ENCODE results near the gene KCNJ12. TPM values are rescaled to one million over a fixed set of nuclear protein-coding genes. Genes with fewer than 3 reads are reported as not detected.

Gene KCNJ12
- total and polyA plus RNA-seq, 2 experiments from 2014 or later: 0.61 to 2.4 TPM

GRCh38 chr17:21371511-21372081 is 4.6 kb upstream of the KCNJ12 start:
- DNase-seq (ENCODE audit: low spot score): no peak
- TF ChIP-seq POLR2AphosphoS5 (IDR thresholded peaks at IDR 0.05; ENCODE audit: low read depth) (no peak), EZH2phosphoT487 (IDR thresholded peaks at IDR 0.05; ENCODE audit: unreplicated experiment) (no peak), CTCF (conservative IDR thresholded peaks at IDR 0.05; ENCODE audit: low read depth in 2 of 2) (no peak), ZNF114 (CRISPR knock-in tag; IDR thresholded peaks at IDR 0.05) (no peak), NANOG (IDR thresholded peaks at IDR 0.05; ENCODE audit: borderline replicate concordance) (no peak), CREB1 (CRISPR knock-in tag; IDR thresholded peaks at IDR 0.05; ENCODE audit: low read depth) (no peak), STAT1 (IDR thresholded peaks at IDR 0.05; ENCODE audit: unreplicated experiment) (no peak), ZNF331 (CRISPR knock-in tag; IDR thresholded peaks at IDR 0.05; ENCODE audit: low read depth) (no peak), JUNB (IDR thresholded peaks at IDR 0.05; ENCODE audit: unreplicated experiment) (no peak), EZH2 (IDR thresholded peaks at IDR 0.05; ENCODE audit: low read depth, unreplicated experiment) (no peak), ZNF462 (CRISPR knock-in tag; IDR thresholded peaks at IDR 0.05) (no peak), ETS1 (IDR thresholded peaks at IDR 0.05) (no peak), REST (IDR thresholded peaks at IDR 0.05; ENCODE audit: unreplicated experiment) (no peak)
- Mint-ChIP-seq H3K9me3 (peaks cover 3% of the 10 kb centered on the region; the same call in 1 of the 3 replicates), H3K36me3 (ENCODE audit: low read depth) (no peaks in the 10 kb centered on the region), H3K27me3 (ENCODE audit: insufficient read depth, low read depth, poor library complexity) (peaks cover 21% of the 10 kb centered on the region), H3K4me1 (peaks cover 33% of the 10 kb centered on the region), H3K27ac (no peak overlapping the region), H3K4me3 (no peak overlapping the region)
- H3K27ac ChIP-seq (ENCODE audit: low read depth): no peak overlapping the region
- H3K4me2 ChIP-seq: no peak overlapping the region
- no peaks in the 10 kb centered on the region for H3K79me2 ChIP-seq (replicated peaks; ENCODE audit: insufficient read depth)
- H3K36me3 ChIP-seq (ENCODE audit: insufficient read depth): no peaks in the 10 kb centered on the region
- no peak for ATAC-seq
- no peak overlapping the region for H3K4me3 ChIP-seq
- H3K27me3 ChIP-seq (ENCODE audit: insufficient read depth): peaks cover 23% of the 10 kb centered on the region
- peaks cover 9% of the 10 kb centered on the region; the same call in 1 of the 2 replicates for H3K4me1 ChIP-seq (ENCODE audit: insufficient read depth)
- no peak overlapping the region for H2AFZ ChIP-seq
- no peaks in the 10 kb centered on the region for H4K20me1 ChIP-seq (replicated peaks; ENCODE audit: insufficient read depth)
- no peaks in the 10 kb centered on the region for H3F3A ChIP-seq (replicated peaks; ENCODE audit: low read depth)
- no peaks in the 10 kb centered on the region for H3K9me2 ChIP-seq (ENCODE audit: insufficient read depth)

All from GM23338 (cell line).